ENCODE measurements around the gene CASP7. TPM values are rescaled to one million over a fixed set of nuclear protein-coding genes. Genes with fewer than 3 reads are reported as not detected.
"Not testable (repeated sequence)": the region's sequence is repeated elsewhere in the genome, so short reads cannot be mapped to it uniquely, and the experiment has no call there.

CASP7 gene
- polyA plus RNA-seq, 1 donor from 2014 or later, result 0.77 TPM

GRCh38 chr10:113767222-113767621, 87.5 kb downstream of the CASP7 start:
- Histone ChIP-seq H3K9me3 (ENCODE audit: low read length) (no peaks in the 10 kb centered on the region), H3K9me2 (ENCODE audit: insufficient read depth, low read length) (no peaks in the 10 kb centered on the region), H3K79me2 (replicated peaks; ENCODE audit: insufficient read depth, low read length) (no peaks in the 10 kb centered on the region), H3K4me2 (ENCODE audit: low read length) (no peak overlapping the region), H3K27ac (ENCODE audit: low read length) (no peak overlapping the region), H3K4me3 (ENCODE audit: low read length) (no peak overlapping the region), H3K27me3 (ENCODE audit: insufficient read depth, low read depth, low read length) (no peaks in the 10 kb centered on the region), H3K9ac (ENCODE audit: low read length) (no peak overlapping the region), H3K36me3 (ENCODE audit: insufficient read depth, low read length) (no peaks in the 10 kb centered on the region), H4K20me1 (ENCODE audit: insufficient read depth) (no peaks in the 10 kb centered on the region), H2AFZ (ENCODE audit: low read depth, low read length) (no peak overlapping the region), H3F3A (ENCODE audit: insufficient read depth, low read length, poor library complexity, severe bottlenecking) (no peaks in the 10 kb centered on the region)
- TF ChIP-seq MXI1 (conservative IDR thresholded peaks at IDR 0.05; ENCODE audit: poor library complexity, severe bottlenecking) (no peak), EP300 (conservative IDR thresholded peaks at IDR 0.05; ENCODE audit: poor library complexity, severe bottlenecking) (no peak), RAD21 (conservative IDR thresholded peaks at IDR 0.05) (no peak), POLR2AphosphoS5 (IDR thresholded peaks at IDR 0.05) (no peak), REST (IDR thresholded peaks at IDR 0.05; ENCODE audit: borderline replicate concordance) (no peak), TAF1 (IDR thresholded peaks at IDR 0.05; ENCODE audit: low read depth) (no peak), EZH2 (IDR thresholded peaks at IDR 0.05; ENCODE audit: borderline replicate concordance, insufficient read depth, low read length, poor library complexity, severe bottlenecking) (no peak), SMC3 (conservative IDR thresholded peaks at IDR 0.05; ENCODE audit: poor library complexity) (no peak)
- TF ChIP-seq, protein P1, sequence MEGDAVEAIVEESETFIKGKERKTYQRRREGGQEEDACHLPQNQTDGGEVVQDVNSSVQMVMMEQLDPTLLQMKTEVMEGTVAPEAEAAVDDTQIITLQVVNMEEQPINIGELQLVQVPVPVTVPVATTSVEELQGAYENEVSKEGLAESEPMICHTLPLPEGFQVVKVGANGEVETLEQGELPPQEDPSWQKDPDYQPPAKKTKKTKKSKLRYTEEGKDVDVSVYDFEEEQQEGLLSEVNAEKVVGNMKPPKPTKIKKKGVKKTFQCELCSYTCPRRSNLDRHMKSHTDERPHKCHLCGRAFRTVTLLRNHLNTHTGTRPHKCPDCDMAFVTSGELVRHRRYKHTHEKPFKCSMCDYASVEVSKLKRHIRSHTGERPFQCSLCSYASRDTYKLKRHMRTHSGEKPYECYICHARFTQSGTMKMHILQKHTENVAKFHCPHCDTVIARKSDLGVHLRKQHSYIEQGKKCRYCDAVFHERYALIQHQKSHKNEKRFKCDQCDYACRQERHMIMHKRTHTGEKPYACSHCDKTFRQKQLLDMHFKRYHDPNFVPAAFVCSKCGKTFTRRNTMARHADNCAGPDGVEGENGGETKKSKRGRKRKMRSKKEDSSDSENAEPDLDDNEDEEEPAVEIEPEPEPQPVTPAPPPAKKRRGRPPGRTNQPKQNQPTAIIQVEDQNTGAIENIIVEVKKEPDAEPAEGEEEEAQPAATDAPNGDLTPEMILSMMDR (IDR thresholded peaks at IDR 0.05; ENCODE audit: poor library complexity, severe bottlenecking), result no peak

DNA sequence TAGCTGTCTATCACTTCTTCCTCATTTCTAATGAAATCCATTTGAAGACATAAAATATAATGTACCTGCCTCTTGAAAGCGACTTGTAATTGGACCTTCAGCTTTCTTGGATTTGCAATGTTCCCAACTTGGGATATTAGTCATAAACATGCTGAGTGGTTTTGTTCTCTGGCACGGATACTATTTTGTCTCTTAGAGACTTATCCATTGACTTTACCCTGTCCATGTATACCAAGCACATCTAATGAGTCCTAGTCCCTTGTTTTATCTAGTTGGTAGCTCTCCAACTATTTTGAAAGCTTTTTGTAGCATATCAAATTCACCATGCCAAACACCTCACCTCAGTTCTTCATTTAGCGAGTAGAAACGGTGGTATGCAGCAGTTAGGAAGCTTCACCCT, 90.6 kb downstream of the CASP7 start:
- Histone ChIP-seq H4K20me1 (ENCODE audit: insufficient read depth) (no peaks in the 10 kb centered on the region), H3K9me2 (ENCODE audit: insufficient read depth, low read length) (no peaks in the 10 kb centered on the region), H3K9me3 (ENCODE audit: low read length) (no peaks in the 10 kb centered on the region), H3K4me3 (ENCODE audit: low read length) (no peak overlapping the region), H3K4me2 (ENCODE audit: low read length) (no peak overlapping the region), H3K79me2 (replicated peaks; ENCODE audit: insufficient read depth, low read length) (no peaks in the 10 kb centered on the region), H2AFZ (ENCODE audit: low read depth, low read length) (no peak overlapping the region), H3K36me3 (ENCODE audit: insufficient read depth, low read length) (no peaks in the 10 kb centered on the region), H3K27ac (ENCODE audit: low read length) (no peak overlapping the region), H3K9ac (ENCODE audit: low read length) (no peak overlapping the region), H3F3A (ENCODE audit: insufficient read depth, low read length, poor library complexity, severe bottlenecking) (no peaks in the 10 kb centered on the region), H3K27me3 (ENCODE audit: insufficient read depth, low read depth, low read length) (no peaks in the 10 kb centered on the region)
- no peak for TF ChIP-seq MXI1 (conservative IDR thresholded peaks at IDR 0.05; ENCODE audit: poor library complexity, severe bottlenecking)
- no peak for TF ChIP-seq POLR2AphosphoS5 (IDR thresholded peaks at IDR 0.05)
- TF ChIP-seq, protein P1 (IDR thresholded peaks at IDR 0.05; ENCODE audit: poor library complexity, severe bottlenecking), result no peak
- TF ChIP-seq REST (IDR thresholded peaks at IDR 0.05; ENCODE audit: borderline replicate concordance), result no peak
- no peak for TF ChIP-seq EP300 (conservative IDR thresholded peaks at IDR 0.05; ENCODE audit: poor library complexity, severe bottlenecking)
- no peak for TF ChIP-seq SMC3 (conservative IDR thresholded peaks at IDR 0.05; ENCODE audit: poor library complexity)
- TF ChIP-seq TAF1 (IDR thresholded peaks at IDR 0.05; ENCODE audit: low read depth), result no peak
- TF ChIP-seq EZH2 (IDR thresholded peaks at IDR 0.05; ENCODE audit: borderline replicate concordance, insufficient read depth, low read length, poor library complexity, severe bottlenecking), result no peak
- TF ChIP-seq RAD21 (conservative IDR thresholded peaks at IDR 0.05), result no peak

- H4K20me1 ChIP-seq (ENCODE audit: insufficient read depth); H3K9ac ChIP-seq (ENCODE audit: low read length); H3K4me3 ChIP-seq (ENCODE audit: low read length); H3K79me2 ChIP-seq (replicated peaks; ENCODE audit: insufficient read depth, low read length); H3K27me3 ChIP-seq (ENCODE audit: insufficient read depth, low read depth, low read length); H3K36me3 ChIP-seq (ENCODE audit: insufficient read depth, low read length); H3K9me3 ChIP-seq (ENCODE audit: low read length); H3K9me2 ChIP-seq (ENCODE audit: insufficient read depth, low read length); H2AFZ ChIP-seq (ENCODE audit: low read depth, low read length); H3K4me2 ChIP-seq (ENCODE audit: low read length); H3K27ac ChIP-seq (ENCODE audit: low read length); H3F3A ChIP-seq (ENCODE audit: insufficient read depth, low read length, poor library complexity, severe bottlenecking): not testable (repeated sequence)
These were observed 91.4 kb downstream of the CASP7 start for GRCh38 chr10:113771131-113771530.
